Iris pigment epithelial cell (primary cell): Measurements from ENCODE around the gene APBB2.

Experiments used
- DNase-seq: peaks from one replicate; pipeline ENCODE4 v3.0.0-alpha.2; 2011; ENCODE audit warnings: low read depth

APBB2 gene

GRCh38 chr4:41135801-41136200 is 78.5 kb downstream of the APBB2 start:
- no peak for DNase-seq

DNA sequence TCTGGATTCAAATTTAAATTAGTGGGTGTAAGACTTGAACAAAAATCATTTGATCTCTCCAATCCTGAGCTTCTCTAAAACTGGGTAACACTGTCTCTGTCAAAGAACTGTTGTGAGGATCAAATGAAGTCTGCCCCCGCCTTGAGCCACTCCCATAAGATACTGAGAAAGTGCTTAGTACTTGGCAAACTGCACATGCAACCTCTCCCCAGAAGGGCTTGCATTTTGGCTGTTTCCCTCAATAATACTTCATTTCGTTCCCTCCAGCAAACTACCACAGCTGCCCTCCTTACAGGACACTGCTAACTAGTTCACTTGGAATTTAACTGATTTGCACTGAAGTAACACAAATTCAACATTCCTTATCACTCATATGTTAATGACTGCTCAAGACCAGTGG is 79.8 kb downstream of the APBB2 start:
- no peak for DNase-seq

- no peak for DNase-seq
Observed at GRCh38 chr4:41133454-41134018, 80.8 kb downstream of the APBB2 start.

DNA sequence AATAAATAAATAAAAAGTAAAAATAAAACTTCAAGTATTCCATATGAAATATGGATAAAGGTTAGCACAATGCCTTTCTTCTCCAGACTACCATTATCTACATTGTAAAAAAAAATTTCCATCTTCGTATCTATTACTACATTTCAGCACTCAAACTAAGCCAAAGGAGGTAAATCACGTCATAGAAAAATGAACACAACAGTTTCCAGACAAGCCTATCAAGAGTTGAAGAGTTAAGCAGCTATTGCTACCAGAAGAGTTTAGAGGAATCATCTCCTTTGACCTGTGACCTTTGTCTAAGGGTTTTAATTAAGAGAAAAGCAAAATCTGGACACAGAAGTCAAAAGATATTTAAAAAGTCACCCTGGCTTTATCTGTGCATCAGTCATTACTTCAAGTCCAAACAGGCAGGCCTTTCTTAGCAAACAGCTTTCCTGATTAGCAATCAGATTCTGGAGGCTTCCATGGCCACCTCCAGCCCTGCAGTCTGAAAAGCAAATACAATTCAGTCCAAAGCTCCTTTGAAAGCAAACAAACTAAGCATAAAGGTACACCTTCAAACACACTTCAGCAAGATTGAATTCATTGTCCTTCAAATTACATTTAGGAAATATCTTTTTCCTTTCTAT is 82.2 kb downstream of the APBB2 start:
- no peak for DNase-seq

DNA sequence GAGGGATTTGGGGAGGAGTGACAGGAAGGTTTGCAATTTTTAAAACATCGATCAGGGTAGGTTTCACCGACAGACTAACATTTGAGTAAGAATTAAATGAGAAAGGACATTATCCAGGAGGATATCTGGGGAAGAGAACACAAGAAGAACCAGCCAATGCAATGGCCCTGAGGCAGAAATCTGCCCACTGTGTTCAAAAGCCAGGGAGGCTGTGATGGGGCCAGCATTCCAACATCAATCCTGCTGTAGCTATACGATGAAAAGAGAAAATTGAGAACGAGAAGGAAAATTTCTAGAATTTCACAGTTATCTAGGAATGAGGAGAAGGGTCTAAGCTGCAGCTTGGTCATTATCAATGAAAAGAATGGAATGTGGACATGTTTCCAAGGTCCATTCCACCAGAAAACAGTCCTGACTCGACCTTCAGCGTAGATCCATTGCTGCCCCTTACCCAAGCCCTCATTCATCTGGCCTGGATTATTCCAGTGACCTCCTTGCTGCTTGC is 84.4 kb downstream of the APBB2 start:
- no peak for DNase-seq

DNA sequence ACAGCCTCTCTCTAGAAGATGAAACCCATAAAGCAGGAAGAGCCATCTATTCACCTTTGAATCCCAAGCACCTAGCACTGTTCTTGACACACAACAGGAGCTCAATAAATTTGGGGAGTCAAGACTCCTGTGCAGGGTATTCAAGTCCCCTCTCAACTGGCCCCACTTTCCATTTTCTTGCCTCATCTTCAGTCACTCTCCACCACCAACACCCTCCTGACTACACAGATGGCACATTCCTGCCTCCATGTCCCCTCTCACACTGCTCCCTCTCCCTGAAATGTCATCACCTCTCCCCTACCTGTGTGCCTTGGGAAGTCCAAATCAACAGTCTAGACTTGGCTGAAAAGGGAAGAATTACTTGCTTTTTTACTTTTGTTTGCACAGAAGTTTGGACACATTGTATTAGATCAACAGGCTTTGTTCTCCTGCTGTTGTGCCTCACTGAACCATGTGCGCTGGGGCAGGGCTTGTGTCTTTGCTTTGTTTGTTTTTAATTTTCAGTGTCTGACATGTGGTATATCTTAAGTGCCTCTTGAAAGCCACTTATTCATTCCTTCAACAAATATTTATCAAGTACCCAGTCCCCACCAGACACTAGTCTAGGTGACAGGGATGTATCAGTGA is 85.1 kb downstream of the APBB2 start:
- DNase-seq = no peak

DNA sequence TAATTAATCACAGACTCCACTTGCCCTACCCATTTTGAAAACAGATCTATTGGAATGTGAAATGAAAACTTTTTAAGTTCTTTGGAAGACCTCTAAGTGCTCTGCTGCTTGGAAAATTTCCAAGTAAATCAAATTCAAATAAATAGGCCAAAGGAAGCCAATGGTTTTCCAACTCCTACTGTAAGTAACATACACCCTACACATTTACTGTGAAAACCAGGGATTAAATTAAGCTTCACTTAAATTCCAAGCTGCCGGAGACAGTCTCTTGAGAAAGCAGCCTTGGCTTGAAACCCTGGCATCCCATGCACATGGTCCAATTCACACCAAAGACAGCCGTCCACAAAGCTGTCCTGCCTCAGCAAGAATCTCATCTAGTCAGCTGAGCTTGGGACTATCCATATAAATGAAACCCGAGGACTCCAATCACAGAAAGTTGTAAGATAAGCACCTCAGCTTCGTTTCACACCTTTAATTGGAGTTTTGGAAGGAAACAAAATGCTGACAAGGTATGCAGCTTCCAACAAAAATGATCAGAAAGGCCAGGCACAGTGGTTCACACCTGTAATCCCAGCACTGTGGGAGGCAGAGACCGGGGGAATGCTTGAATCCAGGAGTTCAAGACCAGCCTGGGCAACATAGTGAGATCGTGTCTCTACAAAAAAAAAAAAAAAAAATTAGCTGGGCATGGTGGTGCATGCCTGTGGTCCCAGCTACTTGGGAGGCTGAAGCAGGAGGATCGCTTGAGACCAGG is 88.6 kb downstream of the APBB2 start:
- no peak for DNase-seq

- DNase-seq = no peak
Observed at GRCh38 chr4:41124916-41125548, 89.3 kb downstream of the APBB2 start.

GRCh38 chr4:41122775-41123174 is 91.6 kb downstream of the APBB2 start:
- DNase-seq = no peak

GRCh38 chr4:41122309-41122708 is 92.0 kb downstream of the APBB2 start:
- DNase-seq = no peak

DNA sequence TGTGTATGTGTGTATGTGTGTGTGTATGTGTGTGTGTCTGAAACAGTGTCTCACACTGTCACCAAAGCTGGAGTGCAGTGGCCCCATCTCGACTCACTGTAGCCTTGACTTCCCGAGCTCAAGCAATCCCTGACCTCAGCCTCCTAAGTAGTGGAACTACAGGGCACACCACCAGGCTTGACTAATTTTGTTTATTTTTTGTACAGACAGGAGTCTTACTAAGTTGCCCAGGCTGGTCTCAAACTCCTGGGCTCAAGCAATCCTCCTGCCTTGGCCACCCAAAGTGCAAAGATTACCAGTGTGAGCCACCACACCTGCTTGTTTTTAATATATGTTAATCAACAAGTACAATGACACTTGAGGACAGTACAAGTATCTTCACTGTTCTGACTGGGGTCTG is 92.4 kb downstream of the APBB2 start:
- no peak for DNase-seq

GRCh38 chr4:41120297-41121217 is 93.8 kb downstream of the APBB2 start:
- peak; percentile 69 for DNase-seq

GRCh38 chr4:41119867-41120295 is 94.5 kb downstream of the APBB2 start:
- no peak for DNase-seq

GRCh38 chr4:41111791-41112190 is 102.6 kb downstream of the APBB2 start:
- no peak for DNase-seq

GRCh38 chr4:41110050-41110449 is 104.3 kb downstream of the APBB2 start:
- no peak for DNase-seq

DNA sequence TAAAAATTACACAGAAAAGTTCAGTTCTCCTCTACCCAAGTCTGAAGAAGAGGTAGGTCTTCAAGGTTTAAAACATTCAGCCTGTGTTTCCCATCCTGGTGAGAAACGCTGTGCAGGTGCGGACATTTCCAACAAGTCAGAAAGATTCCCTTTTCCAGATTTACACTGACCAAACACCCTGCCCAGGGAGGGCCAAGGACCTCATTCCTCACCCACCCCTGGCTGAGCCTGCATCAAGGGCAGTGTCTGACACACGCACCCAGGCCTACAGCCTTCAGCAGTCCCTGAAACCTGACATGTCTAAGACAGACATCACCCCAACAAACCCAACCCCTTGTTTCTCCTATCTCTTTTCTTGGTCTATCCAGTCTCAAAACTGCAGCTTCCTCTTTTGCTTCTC is 105.9 kb downstream of the APBB2 start:
- DNase-seq = no peak

GRCh38 chr4:41106694-41107419 is 107.5 kb downstream of the APBB2 start:
- no peak for DNase-seq

GRCh38 chr4:41106081-41106480 is 108.3 kb downstream of the APBB2 start:
- peak; percentile 29 for DNase-seq

DNA sequence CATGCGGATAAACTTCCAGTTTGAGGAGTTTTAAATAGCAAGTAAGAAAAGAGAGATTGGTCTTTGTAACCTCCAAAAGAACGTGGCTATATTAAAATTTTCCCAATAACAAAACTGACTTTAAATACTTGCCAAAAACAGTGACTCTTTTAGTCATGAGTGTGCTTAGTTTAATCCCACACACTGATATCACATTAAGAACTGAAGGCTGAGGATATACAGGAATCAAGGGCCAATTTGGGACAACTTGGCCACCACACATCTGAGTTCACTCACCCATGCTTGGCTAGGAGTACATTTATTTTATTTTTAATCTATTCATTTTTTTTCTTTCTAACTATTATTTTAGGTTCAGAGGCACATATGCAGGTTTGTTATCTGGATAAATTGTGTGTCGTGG is 110.2 kb downstream of the APBB2 start:
- DNase-seq = no peak

GRCh38 chr4:41103657-41104056 is 110.7 kb downstream of the APBB2 start:
- DNase-seq = peak; percentile 8
